Raji (cell line): ENCODE measurements around the gene FCHSD1.

Source experiments
- POLR2A ChIP-seq: IDR thresholded peaks from 2 replicates; pipeline ENCODE4 v1.6.1; 2011; ENCODE audit warnings: low read depth, low read length, control low read depth; ENCODE audit not compliant: insufficient read depth

The FCHSD1 gene

DNA sequence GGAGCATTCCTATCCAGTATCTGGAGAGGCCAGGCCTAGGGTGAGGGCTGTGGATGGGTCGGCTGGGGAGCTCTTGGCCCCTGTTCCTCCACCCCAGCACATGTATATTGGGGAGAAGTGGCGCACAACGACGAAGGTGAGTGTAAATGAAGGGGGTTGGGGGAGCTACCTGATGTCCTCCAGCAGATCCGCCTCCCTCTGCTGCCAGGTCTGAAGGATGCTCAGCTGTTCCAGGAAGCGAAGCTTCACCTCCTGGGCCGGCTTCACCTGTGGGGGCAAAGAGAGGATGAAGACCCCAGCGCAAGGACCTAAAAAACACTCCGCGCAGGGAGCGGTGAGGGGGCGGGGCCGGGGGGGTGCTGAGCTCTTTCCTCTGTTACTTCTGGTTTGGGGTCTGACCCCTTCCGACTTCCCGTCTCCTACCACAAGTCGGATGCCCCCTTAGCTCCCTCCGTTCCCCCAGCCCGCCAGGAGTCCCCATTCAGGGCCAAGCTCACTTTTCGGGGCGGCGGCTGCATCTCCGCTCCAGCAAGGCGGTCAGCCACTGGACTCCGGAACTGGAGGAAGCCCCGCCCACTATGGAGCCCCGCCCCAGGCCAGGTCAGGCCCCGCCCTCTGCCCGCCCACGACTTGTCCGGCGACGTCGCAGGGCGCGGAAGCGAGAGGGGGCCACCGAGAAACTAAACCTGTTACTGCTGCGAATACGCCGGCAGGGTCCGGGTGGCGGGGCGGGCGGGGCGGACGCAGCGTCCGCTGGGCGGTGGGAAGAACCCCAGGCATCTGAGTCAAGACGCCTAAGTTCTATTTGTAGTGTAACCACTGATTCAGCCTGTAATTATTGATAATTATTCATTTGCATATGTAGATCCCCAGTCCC, at the start of gene FCHSD1:
TSS of gene FCHSD1 (minus strand) at position 568 of the 877 bp plus-strand sequence. CDS start at position 518, 50 bp downstream.
- no peak for TF ChIP-seq POLR2A

DNA sequence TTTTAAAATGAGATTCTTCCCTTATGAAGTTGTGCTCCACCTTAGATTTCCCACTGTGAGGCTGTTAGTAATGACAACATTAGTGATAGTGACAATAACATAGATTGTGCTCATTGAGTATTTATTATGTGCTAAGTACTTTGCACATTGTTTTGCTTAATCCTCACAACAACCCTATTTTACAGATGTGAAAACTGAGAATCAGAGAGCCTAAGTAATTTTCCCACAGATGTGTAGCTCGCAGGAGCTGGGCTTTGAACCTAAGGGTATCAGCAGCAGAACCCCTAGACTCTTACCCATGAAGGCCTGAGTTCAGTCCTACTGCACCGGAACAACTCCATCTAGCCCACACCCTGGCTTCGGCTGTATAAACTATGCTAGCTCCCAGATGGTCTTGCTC, 46.4 kb upstream of the FCHSD1 start:
- TF ChIP-seq POLR2A: no peak

DNA sequence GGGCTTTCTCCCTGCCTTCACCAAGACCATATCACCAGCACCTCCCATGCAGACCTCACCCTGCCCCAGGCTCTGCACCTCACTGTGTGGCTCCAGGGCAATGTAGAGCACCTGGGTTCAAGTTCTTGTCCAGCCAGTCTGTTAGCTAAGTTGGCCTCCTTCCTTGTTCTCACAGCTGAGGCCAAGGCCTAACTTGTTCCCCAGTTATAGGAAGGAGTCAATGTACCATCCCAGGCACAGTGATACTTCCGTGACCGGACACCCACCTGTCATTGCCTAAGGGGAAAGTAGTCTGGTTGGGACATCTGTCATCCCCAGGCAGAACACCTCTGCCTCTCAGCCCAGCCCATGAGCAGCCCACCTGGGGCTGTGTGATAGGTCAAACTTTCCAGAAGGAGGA, 45.2 kb upstream of the FCHSD1 start:
- no peak for TF ChIP-seq POLR2A

DNA sequence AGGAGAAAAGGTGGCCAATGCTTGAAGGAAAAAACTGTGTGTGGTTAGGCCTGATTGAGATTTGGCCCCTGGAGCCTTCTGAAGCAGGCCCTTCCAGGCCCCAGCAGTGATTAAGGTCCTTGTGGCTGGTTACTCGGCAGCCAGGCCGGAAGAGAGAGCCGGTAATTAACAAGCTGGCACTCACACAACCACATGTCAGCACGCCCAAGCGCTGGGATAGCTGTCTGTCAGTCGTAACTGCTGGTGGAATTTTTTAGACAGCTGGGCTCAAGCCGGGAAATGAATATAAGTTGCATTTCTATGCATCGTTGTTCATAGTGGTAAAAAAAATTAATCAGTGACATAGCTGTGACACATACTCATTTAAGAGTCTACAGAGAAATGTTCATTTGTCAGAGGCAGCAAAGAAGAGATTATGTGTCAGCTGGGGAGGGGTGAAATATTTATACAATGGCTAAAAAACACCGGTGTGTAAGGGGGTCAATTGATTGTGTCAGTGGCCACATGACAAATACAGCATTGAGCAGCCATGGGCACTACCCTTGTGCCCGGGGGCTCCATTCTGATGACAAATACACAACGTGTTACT, 44.5 kb upstream of the FCHSD1 start:
- no peak for TF ChIP-seq POLR2A

DNA sequence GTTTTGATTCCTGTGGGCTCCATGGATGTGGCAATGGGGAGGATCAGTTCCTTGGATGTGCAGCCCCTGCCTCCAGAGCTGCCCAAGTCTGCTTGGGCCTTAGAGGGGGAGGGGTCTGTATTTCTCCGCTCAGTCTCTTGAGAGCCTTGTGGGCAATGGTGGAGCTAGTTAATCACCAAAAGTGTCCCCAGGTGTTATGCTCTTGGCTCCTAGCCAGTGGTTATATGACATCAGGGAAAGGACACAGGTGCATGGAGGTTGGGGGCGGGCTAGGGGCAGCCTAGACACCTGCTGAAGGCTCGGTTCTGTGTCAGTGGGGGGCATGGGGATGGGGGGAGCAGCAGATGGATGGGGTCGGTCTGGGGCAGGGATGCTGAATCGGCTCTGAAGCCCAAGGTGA, 43.3 kb upstream of the FCHSD1 start:
- no peak for TF ChIP-seq POLR2A

DNA sequence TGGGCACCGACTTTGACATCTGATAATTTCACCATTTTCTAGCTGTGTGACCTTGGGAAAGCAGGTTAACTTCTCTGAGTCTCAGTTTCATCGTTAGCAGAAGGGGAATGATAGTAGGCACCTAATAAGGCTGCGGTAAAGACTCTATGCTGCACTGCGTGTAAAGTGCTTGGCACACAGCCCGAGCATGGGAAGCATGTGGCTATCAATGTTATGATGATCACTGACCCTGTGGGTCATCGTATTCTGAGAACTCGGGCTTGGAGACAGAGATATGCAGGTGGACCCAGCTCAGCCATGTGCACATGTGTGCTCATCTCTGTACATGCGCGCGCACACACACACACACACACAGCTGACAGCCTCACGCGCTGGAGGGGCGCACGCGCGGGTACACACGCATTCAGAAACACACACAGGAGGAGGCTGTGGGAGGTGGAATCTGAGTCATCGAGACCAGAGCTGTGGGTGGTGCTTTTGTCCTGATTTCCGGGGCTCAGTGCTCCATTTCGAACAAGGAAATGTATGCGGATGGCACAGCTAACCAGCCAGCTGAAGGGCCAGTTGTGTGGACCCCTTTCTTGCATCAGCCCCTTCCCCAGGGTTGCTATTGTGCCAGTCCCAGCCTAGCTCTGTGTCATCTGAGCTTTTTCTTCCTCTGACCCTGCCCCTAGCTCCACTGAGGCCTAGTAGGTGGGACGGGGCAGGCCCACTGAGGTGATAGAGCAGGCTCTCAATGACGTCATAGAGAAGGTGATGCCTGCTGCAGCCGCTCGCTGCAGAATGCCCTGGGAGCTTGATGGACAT, 41.9 kb upstream of the FCHSD1 start:
- no peak for TF ChIP-seq POLR2A

DNA sequence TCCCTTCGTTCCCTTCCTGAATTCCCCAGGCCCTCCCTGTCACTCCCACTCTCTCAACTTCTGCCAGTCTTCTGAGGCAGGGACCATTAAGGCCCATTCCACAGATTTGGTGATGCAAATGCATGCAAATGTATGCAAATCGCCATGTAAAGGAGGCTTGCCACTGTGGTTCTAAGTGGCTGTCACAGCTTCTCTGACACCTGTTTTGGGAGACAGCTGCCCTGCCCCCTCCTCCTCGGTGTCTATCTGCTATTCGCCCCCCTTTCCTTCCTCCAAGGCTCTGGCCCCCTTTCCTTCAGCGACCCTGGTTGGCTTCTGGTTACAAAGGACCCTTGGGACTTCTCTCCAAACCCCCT, 41.3 kb upstream of the FCHSD1 start:
- TF ChIP-seq POLR2A: no peak

- no peak for TF ChIP-seq POLR2A
These were observed 40.8 kb upstream of the FCHSD1 start for GRCh38 chr5:141691867-141692532.

GRCh38 chr5:141691286-141691866, 40.2 kb upstream of the FCHSD1 start:
- no peak for TF ChIP-seq POLR2A

DNA sequence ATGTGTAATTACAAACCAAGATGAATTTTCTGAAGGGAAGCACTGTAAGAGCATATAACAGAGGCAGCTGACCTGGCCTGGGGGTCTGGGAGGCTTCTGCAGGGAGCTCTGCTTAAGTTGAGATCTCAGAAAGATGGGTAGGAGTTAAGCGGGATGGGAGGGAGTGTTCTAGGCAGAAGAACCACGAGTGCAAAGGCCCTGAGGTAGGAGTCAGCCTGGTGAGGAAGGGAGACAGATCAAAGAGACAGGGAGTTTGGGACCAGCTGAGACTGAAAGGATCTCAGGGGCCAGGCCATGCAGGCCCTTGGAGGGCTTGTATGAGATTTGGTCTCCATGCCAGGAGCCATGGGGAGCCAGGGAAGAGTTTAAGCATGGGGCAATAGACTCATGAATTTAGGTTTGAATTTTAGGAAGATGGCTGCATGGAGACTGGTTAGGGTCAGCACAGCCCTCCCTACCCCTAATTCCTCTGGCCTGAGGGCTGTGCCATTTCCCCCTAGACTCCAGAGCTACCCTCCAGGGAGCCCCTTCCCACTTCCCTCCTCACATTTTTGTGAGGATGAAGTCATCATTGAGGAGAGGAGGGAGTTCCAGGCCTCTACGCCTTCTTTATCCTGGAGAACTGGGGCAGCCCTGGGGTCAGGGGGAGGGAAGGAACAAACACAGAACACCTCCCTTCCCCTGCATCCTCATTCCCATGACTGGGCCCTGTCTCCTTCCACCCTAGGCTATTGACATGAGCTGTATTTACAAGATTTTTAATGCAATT, 35.6 kb upstream of the FCHSD1 start:
- no peak for TF ChIP-seq POLR2A

DNA sequence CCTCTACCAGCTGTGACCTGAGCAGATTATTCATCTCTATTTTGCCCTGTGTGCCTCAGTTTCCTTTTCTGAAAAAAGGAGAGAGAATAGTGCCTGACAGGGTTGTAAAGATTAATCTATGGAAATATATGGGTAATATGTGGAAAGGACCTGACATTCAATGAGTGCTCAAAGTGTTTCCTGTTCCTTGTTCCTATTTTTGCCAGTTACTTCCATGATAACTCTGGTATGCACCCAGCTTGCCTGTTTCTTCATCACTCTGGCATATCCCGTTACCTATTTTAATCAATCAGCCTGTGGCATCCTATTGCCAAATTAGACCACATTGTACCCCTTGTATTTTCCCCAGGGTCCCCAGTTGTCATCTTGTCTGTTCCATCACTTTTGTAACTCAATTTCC, 34.4 kb upstream of the FCHSD1 start:
- no peak for TF ChIP-seq POLR2A

DNA sequence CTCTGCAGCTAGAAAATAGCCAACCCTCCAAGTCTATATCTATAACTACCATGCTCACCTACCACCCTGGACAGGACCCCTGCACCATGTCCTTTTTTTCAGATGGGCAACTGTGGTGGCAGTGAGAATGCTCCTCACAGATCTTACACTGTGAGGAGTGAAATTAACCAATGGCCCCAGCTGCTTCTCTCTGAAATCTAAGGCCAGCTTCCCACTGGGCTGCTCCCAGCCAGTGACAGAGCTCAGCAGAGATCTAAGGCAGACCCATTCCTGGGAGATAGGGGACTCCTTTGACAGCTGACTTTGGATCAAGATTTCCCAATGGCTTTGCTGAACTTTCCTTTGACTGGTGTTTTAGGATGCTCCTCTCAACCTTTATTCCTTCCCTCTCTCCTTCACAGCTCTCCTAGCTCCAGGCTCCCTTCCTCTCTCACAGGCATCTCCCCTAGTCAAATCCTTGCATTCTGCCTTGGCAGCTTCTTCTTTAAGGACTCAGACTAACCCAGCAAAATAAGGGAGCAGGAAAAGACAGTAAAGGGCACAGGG, 32.5 kb upstream of the FCHSD1 start:
- TF ChIP-seq POLR2A: no peak

GRCh38 chr5:141681695-141682641, 30.8 kb upstream of the FCHSD1 start, which contains the start of gene ARAP3:
ARAP3 (minus strand) TSS chr5:141682230; CDS start chr5:141680486, 1,744 bp downstream.
- no peak for TF ChIP-seq POLR2A
